ENCODE measurements around the gene ACOT12. TPM values are rescaled to one million over a fixed set of nuclear protein-coding genes. Genes with fewer than 3 reads are reported as not detected.

The ACOT12 gene
- 0.07 and 1.1 TPM in 2 replicates for total RNA-seq

DNA sequence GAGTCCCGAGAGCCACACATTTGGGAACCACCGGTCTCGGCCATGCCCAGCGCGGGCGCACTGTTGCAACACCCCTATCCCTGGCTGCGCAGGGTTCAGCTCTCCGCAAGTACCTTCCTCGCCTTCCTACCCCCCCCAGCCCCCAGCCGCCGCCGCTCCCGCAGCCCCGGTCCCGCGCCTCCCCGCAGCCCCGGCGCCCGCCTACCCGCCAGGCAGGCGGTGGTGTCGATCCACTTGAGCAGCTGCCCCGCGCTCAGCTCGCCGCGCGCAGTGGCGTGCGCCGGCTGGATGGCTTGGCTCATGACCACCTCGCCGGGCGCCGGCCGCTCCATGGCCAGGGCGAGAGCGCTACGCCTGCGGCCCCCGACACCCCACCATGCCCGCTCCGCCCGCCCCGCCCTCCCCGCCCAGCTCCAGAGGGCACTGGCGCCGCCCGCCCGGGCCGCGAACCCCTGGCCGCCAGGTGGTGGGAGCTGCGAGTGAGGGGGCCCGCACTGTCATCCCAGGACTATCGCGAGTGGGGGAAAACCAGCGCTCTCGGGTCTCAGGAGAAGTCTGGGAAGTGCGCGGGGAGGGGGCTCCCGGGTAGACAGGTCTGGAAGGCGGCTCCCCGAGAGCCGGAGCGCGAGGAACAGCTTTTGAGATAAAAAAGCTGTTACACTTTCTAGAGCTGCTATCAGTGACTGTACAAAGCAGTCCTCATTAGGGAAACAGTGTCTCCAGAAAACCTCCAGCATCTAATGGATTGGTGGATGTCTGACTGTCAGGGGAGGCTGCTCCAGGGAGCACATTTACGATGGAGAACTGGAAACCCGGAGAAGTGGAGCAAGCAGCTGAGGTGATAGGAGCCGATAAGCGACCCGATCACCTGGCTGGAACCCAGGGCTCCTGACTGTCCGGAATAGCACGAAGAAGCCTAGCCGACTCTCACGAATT, at the start of gene ACOT12:
Gene ACOT12, minus strand, starts transcription at position 352 of the 936 bp plus-strand sequence. Its CDS starts 20 bp downstream, at position 332.

DNA sequence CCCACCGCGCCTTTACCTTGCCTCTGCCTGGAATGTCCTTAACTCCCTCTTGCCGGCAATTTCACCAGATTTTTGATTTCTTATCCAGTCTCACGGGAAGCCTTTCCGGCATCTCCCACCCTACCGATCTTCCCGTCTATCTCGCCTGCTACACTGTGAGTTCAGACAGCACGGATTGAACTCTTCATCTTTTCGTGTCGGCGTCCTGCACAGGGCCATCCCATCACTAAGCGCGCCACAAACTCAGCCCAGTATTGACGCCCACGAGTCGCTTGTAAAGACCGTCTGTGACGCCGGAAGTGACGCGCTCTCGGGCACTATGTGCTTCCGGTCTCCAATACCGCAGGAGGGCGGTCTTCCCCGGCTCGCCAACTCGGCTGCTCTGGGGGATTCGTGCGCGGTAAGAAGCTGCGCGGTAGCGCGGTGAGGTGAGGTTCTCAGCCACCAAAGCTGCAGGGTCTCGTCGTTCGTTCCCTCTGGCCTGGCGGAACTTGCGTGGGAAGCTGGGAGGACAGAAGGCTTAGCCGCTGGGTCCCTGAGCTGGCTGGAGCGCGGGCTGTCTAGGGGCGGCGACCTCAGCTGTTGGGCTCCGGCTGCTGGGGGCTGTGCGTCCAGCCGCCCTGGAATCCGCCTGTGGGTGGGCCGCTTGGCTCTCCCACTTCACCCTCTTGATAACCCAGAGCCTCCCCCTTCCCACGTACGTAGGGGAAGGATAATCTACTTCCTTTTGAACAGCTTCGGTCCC, 92.5 kb downstream of the ACOT12 start, which contains the start of gene ZCCHC9:
Gene ZCCHC9, plus strand, starts transcription at position 317 of the 745 bp plus-strand sequence. CDS start 3,171 bp downstream, outside the sequence.

Other genes with a start within 250 kb of the ACOT12 start
- 15.1 and 18.6 TPM in 2 replicates for gene CKMT2, start 160.8 kb downstream of the ACOT12 start, total RNA-seq
- gene ZCCHC9, start 92.5 kb downstream of the ACOT12 start, total RNA-seq: 21.3 and 23.8 TPM in 2 replicates

Data from smooth muscle cell of the pulmonary artery (primary cell).